HepG2 (cell line): ENCODE measurements around the gene ACTR6. TPM values are rescaled to one million over a fixed set of nuclear protein-coding genes. Genes with fewer than 3 reads are reported as not detected.
A peak's percentile ranks its signal among the peaks of the same experiment; 100 is the strongest.

ENCODE experiments used
- ATF1 ChIP-seq: IDR thresholded peaks from 2 replicates; pipeline ENCODE4 v1.6.1; 2016; ENCODE audit warnings: mild to moderate bottlenecking, control low read depth
- CCDC6 ChIP-seq: sonication (generic); formaldehyde crosslinking; IDR thresholded peaks from 2 replicates; pipeline ENCODE4 v1.8.1; 2022; ENCODE audit warnings: mild to moderate bottlenecking, missing genetic modification reagents, moderate library complexity
- ETV5 ChIP-seq: IDR thresholded peaks from 2 replicates; pipeline ENCODE4 v1.6.1; 2018; ENCODE audit warnings: missing biosample characterization, missing genetic modification reagents, inconsistent platforms, borderline replicate concordance
- HNRNPL ChIP-seq: fragments of 200-400 bp; formaldehyde crosslinking; IDR thresholded peaks from 2 replicates; pipeline ENCODE4 v1.6.1; 2017; ENCODE audit warnings: mild to moderate bottlenecking, low read depth, low read length
- MIER2 ChIP-seq: IDR thresholded peaks from 2 replicates; pipeline ENCODE4 v1.6.1; 2016; ENCODE audit warnings: missing biosample characterization, missing genetic modification reagents
- REL ChIP-seq: sonication (generic); formaldehyde crosslinking; conservative IDR thresholded peaks from 2 replicates; pipeline ENCODE4 v1.8.0; 2022; ENCODE audit warnings: mild to moderate bottlenecking, missing genetic modification reagents, moderate library complexity
- ZNF282 ChIP-seq: fragments of 450-650 bp; IDR thresholded peaks from 2 replicates; pipeline ENCODE4 v1.6.1; 2018; ENCODE audit not compliant: partially characterized antibody
- ZNF431 ChIP-seq: sonication (generic); formaldehyde crosslinking; IDR thresholded peaks from 2 replicates; pipeline ENCODE4 v1.9.0; 2022; ENCODE audit warnings: missing genetic modification reagents, low read depth, mild to moderate bottlenecking, borderline replicate concordance
- ZNF446 ChIP-seq: sonication (generic); formaldehyde crosslinking; IDR thresholded peaks from 2 replicates; pipeline ENCODE4 v1.5.0; 2020; ENCODE audit warnings: mild to moderate bottlenecking, missing genetic modification reagents
- ZNF841 ChIP-seq: sonication (generic); formaldehyde crosslinking; IDR thresholded peaks from 2 replicates; pipeline ENCODE4 v1.8.1; 2023; ENCODE audit warnings: missing genetic modification reagents, borderline replicate concordance
- polyA plus RNA-seq, 8 experiments: library from polyadenylated mRNA; depleted of rRNA in 3 of 8; stranded (reverse) in 7 of 8; unstranded in 1 of 8; fragments of >200 nt; fragmentation: Illumina TruSeq in 4 of 8; extraction: Trizol in 4 of 8; gene quantifications; 2 replicates each; pipeline versions ENCODE4 v1.2.1 to v1.2.3, GENCODE V29; 2011 to 2016; ENCODE audit warnings: low read depth in 4 of 8, missing spikeins in 1 of 8, mixed read lengths in 1 of 8; ENCODE audit not compliant: insufficient read depth in 1 of 8
- total RNA-seq, 5 experiments: library from RNA; depleted of rRNA; stranded (reverse); fragments of >200 nt; fragmentation: Illumina TruSeq; extraction: Trizol; gene quantifications; 2 replicates each; pipeline ENCODE4 v1.2.3, GENCODE V29; 2016; ENCODE audit warnings: low read depth in 1 of 5
- TF ChIP-seq, protein P1 (sequence below): sonication (generic); formaldehyde crosslinking; IDR thresholded peaks from 2 replicates; pipeline ENCODE4 v1.4.0; 2020; ENCODE audit warnings: mild to moderate bottlenecking, missing genetic modification reagents
- TF ChIP-seq, protein P2 (sequence below): sonication (generic); formaldehyde crosslinking; IDR thresholded peaks from 2 replicates; pipeline ENCODE4 v1.9.0; 2021; ENCODE audit warnings: missing genetic modification reagents, mild to moderate bottlenecking, borderline replicate concordance
- TF ChIP-seq, protein P3 (sequence below): sonication (generic); formaldehyde crosslinking; IDR thresholded peaks from 2 replicates; pipeline ENCODE4 v1.5.1; 2020; ENCODE audit warnings: mild to moderate bottlenecking, missing genetic modification reagents
- TF ChIP-seq, protein P4 (sequence below): sonication (generic); formaldehyde crosslinking; IDR thresholded peaks from 2 replicates; pipeline ENCODE4 v1.4.0; 2020; ENCODE audit warnings: mild to moderate bottlenecking, missing genetic modification reagents
- TF ChIP-seq, protein P5 (sequence below): sonication (generic); formaldehyde crosslinking; IDR thresholded peaks from 2 replicates; pipeline ENCODE4 v1.4.0; 2020; ENCODE audit warnings: mild to moderate bottlenecking, missing genetic modification reagents
- TF ChIP-seq, protein P6 (sequence below): sonication (generic); formaldehyde crosslinking; IDR thresholded peaks from 2 replicates; pipeline ENCODE4 v1.4.0; 2020; ENCODE audit warnings: missing genetic modification reagents

The ACTR6 gene
- total and polyA plus RNA-seq, 2 of the 13 experiments (the other 11 are each of a cell fraction or from before 2014, with no cell fraction given), result 12.9 to 22.4 TPM

DNA sequence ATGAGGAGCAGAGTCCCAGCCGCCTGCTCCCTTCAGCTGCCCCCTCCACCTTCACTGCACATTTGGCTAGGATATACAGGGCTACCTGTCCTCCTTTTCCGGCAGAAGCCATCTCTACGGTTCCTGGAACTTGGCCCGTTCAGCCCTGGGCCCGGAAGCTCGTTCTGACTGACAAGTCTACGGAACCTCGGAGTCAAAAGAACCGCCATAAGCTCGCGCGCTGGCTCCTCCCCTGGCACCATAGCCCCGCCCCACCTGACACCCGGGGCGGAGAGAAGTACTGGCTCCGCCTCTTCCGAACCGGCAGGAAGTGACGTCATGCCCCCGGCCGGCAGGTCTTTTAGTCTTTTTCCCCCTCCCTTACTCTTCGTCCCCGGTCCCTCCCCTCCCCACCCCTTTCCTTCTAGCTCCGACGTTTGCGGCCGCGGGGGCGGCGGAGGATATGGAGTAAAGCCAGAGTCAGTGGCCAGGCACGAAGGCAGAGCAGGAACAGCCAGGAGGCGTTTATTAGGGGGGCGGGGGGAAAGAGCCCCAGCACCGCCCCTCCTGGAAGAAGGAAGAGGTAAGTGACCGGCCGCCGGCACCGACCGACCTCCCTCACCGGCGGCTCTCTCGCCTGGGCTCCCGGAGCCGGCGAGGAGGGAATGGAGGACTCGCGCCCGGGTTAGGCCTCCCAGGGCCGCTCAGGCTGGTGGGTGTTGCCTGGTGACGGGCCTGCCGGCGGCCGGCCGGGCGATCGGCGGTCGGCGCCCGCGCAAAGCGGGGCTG, 66.4 kb downstream of the ACTR6 start, which contains the start of the genes DEPDC4 and SCYL2 (continued):
- TF ChIP-seq, protein P1, sequence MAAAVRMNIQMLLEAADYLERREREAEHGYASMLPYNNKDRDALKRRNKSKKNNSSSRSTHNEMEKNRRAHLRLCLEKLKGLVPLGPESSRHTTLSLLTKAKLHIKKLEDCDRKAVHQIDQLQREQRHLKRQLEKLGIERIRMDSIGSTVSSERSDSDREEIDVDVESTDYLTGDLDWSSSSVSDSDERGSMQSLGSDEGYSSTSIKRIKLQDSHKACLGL (CRISPR knock-in tag), result peak; percentile 37; the same call in 1 of the 2 replicates
- TF ChIP-seq, protein P2, sequence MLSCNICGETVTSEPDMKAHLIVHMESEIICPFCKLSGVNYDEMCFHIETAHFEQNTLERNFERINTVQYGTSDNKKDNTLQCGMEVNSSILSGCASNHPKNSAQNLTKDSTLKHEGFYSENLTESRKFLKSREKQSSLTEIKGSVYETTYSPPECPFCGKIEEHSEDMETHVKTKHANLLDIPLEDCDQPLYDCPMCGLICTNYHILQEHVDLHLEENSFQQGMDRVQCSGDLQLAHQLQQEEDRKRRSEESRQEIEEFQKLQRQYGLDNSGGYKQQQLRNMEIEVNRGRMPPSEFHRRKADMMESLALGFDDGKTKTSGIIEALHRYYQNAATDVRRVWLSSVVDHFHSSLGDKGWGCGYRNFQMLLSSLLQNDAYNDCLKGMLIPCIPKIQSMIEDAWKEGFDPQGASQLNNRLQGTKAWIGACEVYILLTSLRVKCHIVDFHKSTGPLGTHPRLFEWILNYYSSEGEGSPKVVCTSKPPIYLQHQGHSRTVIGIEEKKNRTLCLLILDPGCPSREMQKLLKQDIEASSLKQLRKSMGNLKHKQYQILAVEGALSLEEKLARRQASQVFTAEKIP, result no peak
- TF ChIP-seq ZNF446 (CRISPR knock-in tag) (peak; percentile 75; the same call in 1 of the 2 replicates), ZNF282 (no peak), ATF1 (peak; percentile 83), REL (CRISPR knock-in tag) (0 out of 2 replicates have a peak, but pooled peaks have one; percentile 68), MIER2 (CRISPR knock-in tag) (no peak), ZNF841 (no peak), CCDC6 (CRISPR knock-in tag) (peak; percentile 83; the same call in 1 of the 2 replicates), ZNF431 (CRISPR knock-in tag) (0 out of 2 replicates have a peak, but pooled peaks have one; percentile 4), HNRNPL (no peak), ETV5 (CRISPR knock-in tag) (no peak; the same call in 1 of the 2 replicates)
- TF ChIP-seq, protein P3, sequence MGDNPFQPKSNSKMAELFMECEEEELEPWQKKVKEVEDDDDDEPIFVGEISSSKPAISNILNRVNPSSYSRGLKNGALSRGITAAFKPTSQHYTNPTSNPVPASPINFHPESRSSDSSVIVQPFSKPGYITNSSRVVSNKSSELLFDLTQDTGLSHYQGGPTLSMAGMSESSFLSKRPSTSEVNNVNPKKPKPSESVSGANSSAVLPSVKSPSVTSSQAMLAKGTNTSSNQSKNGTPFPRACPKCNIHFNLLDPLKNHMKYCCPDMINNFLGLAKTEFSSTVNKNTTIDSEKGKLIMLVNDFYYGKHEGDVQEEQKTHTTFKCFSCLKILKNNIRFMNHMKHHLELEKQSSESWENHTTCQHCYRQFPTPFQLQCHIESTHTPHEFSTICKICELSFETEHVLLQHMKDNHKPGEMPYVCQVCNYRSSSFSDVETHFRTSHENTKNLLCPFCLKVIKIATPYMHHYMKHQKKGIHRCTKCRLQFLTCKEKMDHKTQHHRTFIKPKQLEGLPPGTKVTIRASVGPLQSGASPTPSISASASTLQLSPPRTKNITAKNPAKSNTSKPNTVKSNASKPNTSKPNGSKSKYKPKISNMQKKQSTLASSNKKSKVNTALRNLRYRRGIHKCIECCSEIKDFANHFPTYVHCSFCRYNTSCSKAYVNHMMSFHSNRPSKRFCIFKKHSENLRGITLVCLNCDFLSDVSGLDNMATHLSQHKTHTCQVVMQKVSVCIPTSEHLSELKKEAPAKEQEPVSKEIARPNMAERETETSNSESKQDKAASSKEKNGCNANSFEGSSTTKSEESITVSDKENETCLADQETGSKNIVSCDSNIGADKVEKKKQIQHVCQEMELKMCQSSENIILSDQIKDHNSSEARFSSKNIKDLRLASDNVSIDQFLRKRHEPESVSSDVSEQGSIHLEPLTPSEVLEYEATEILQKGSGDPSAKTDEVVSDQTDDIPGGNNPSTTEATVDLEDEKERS (CRISPR knock-in tag), result no peak
- TF ChIP-seq, protein P4, sequence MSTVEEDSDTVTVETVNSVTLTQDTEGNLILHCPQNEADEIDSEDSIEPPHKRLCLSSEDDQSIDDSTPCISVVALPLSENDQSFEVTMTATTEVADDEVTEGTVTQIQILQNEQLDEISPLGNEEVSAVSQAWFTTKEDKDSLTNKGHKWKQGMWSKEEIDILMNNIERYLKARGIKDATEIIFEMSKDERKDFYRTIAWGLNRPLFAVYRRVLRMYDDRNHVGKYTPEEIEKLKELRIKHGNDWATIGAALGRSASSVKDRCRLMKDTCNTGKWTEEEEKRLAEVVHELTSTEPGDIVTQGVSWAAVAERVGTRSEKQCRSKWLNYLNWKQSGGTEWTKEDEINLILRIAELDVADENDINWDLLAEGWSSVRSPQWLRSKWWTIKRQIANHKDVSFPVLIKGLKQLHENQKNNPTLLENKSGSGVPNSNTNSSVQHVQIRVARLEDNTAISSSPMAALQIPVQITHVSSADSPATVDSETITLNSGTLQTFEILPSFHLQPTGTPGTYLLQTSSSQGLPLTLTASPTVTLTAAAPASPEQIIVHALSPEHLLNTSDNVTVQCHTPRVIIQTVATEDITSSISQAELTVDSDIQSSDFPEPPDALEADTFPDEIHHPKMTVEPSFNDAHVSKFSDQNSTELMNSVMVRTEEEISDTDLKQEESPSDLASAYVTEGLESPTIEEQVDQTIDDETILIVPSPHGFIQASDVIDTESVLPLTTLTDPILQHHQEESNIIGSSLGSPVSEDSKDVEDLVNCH (CRISPR knock-in tag), result no peak
- TF ChIP-seq, protein P5, sequence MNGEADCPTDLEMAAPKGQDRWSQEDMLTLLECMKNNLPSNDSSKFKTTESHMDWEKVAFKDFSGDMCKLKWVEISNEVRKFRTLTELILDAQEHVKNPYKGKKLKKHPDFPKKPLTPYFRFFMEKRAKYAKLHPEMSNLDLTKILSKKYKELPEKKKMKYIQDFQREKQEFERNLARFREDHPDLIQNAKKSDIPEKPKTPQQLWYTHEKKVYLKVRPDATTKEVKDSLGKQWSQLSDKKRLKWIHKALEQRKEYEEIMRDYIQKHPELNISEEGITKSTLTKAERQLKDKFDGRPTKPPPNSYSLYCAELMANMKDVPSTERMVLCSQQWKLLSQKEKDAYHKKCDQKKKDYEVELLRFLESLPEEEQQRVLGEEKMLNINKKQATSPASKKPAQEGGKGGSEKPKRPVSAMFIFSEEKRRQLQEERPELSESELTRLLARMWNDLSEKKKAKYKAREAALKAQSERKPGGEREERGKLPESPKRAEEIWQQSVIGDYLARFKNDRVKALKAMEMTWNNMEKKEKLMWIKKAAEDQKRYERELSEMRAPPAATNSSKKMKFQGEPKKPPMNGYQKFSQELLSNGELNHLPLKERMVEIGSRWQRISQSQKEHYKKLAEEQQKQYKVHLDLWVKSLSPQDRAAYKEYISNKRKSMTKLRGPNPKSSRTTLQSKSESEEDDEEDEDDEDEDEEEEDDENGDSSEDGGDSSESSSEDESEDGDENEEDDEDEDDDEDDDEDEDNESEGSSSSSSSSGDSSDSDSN, result peak; percentile 84; the same call in 1 of the 2 replicates
- TF ChIP-seq, protein P6, sequence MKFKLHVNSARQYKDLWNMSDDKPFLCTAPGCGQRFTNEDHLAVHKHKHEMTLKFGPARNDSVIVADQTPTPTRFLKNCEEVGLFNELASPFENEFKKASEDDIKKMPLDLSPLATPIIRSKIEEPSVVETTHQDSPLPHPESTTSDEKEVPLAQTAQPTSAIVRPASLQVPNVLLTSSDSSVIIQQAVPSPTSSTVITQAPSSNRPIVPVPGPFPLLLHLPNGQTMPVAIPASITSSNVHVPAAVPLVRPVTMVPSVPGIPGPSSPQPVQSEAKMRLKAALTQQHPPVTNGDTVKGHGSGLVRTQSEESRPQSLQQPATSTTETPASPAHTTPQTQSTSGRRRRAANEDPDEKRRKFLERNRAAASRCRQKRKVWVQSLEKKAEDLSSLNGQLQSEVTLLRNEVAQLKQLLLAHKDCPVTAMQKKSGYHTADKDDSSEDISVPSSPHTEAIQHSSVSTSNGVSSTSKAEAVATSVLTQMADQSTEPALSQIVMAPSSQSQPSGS (CRISPR knock-in tag), result peak; percentile 75
